NCI-H1092 treated with DMSO at 0.1 percent for 48 hours (cell line): ENCODE results near the gene FLNB.
A peak's percentile ranks its signal among the peaks of the same experiment; 100 is the strongest.

Experiments used
- DNase-seq: peaks from one replicate; lab custom pipeline; 2025; lab: John Stamatoyannopoulos, UW

The FLNB gene

DNA sequence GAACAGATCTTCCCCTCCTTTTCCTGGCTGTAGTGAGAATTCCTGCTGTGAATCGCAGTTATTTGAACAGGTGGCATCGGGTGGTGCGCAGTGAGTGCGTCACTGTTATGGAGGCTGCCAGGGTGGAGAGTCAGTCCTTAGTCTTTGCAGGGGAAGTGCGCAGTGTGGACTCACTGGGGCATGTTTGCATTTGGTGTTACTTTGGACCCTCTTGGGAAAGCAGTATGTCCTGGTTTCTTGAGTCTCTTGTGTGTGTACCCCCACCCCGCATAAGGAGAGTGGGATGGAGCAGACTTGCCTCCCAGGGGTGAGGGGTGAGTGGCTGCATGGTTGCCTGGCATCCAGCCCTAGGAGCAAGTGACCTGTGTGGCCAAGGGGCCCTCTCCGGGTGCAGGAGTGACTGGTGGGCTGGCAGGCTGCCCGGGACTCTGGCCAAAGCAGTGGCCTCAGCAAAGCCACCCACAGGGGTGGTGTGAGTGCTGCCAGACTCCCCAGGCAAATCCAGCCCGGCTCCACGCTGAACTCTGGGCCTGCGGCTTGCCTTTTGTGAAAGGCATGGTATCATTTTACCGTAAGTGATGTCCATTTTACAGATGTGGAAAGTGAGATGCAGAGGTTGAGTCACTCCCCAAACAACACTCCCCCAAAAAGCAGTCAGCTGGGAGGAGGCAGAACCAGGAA, 156.1 kb downstream of the FLNB start:
- DNase-seq: peak; percentile 94

DNA sequence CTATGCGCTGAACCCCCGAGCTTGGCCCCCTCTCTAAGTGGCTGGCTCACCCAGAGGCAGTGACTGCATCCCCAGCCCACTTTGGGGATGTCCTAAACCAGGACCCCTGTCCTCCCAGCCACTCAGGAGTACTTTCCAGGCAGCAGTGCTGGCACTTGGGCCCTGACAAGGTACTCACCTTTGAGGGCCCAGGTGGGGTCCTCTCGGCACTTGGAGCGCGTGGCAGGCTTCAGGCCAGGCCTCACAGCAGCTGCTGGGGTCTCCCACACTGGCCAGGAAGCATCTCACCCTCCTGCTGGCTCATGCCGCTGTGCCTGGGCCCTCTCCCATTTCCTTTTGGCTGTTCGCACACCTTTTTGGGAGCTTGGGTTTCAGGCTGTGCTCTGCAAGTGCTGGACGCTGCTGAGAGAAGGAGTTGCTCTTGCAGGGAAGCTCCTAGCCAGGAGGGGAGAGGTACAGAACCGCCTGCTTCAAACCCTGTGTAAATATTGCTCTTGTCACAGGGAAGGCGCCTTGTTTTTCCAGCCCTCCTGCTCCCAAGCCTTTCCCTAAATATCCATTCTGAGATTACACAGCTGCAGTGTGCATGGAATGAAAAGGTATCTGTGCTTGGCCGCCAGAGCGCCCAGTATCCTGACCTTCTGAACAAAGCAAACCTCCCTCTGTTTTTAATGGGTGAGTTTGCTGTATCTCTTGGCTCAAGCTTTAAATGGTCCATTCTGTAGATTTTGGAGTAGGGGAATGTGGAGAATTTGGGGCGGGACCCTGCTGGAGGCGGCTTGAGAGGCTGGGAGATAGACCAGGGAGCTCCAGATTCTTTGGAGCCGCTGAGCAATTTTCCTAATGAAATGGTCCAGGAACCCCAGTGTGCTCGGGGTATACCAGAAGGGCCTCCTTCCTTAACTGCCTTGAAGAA, 156.9 kb downstream of the FLNB start:
- DNase-seq: peak; percentile 80

DNA sequence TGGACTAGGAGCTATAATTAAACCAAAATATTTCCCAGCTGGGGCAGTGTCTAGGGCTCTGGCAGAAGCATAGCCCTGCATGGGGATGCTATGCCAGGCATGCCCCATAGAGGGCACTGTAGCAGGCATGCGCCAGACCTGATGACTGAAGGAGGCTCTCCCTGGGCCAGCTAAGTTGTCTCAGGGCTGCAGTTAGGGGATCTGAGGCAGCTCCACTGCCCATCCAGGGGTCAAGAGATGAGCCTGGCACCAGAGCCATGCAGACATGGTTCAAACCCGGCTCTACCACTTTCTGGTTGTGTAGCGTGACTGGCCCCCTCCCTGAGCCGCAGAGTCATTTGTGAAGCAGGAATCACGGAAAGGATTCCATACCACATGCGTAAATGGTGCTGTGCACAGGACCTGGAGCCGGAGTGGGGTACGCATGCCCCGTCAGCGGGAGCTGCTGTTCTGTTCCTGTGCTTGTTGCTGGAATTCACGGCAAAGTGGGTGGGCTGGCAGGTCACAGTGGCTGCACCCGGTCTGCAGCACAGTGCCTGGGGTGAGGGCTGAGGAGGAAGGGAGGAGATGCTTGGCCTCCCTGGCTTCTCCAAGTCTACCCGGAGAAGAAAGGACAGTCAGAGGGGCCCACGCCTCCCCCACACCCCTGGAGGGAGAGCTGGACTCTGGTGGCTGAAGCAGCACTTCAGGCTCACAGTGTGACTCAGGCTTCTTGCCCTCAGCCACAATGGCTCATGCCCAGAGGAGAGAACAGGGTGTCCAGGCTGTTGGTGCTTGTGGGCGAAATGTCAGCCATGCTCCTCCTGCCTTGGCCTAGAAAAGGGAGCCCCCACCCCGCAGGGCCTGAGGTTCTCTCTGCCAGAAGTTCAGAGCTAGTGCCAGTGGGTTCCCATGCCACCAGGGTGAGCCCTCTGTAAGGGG, 159.5 kb downstream of the FLNB start:
- DNase-seq: no peak

DNA sequence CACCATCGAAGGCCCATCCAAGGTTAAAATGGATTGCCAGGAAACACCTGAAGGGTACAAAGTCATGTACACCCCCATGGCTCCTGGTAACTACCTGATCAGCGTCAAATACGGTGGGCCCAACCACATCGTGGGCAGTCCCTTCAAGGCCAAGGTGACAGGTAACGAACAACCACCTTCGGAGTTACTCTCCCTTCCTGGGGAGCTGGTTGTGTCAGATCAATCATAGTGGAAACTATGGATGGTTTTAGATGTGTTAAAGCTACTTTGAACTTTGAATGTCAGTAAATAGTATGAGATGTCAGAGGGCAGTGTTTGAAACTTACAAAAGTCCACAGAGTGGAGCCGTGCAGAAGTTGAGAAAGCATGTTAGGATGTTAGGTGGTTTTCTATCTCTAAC, 160.3 kb downstream of the FLNB start:
- DNase-seq: no peak

DNA sequence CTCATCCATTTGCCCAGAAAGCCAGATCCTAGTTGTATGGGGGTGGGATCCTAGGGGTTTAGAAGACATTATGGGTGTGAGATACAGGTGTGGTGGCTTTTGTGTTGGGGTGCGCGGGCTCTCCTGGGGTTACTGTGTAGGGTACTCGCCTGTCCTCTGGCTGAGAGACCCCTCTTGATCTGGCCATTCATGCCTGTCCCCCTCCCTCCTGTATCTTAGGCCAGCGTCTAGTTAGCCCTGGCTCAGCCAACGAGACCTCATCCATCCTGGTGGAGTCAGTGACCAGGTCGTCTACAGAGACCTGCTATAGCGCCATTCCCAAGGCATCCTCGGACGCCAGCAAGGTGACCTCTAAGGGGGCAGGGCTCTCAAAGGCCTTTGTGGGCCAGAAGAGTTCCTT, 161.1 kb downstream of the FLNB start:
- DNase-seq: no peak

DNA sequence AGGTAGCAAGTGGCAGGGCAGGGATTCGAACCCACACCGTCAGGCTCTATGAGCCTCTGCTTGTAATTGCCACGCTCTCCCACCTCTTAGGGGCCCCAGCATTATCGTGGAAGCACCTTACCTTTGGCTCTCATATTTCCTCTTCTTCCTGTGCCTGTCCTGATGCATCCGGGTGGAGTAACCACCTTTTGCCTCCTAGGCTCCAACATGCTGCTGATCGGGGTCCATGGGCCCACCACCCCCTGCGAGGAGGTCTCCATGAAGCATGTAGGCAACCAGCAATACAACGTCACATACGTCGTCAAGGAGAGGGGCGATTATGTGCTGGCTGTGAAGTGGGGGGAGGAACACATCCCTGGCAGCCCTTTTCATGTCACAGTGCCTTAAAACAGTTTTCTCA, 162.2 kb downstream of the FLNB start:
- DNase-seq: no peak

DNA sequence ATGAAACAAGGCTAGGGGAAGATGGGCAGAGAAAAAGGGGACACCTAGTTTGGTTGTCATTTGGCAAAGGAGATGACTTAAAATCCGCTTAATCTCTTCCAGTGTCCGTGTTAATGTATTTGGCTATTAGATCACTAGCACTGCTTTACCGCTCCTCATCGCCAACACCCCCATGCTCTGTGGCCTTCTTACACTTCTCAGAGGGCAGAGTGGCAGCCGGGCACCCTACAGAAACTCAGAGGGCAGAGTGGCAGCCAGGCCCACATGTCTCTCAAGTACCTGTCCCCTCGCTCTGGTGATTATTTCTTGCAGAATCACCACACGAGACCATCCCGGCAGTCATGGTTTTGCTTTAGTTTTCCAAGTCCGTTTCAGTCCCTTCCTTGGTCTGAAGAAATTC, 162.9 kb downstream of the FLNB start:
- DNase-seq: no peak

DNA sequence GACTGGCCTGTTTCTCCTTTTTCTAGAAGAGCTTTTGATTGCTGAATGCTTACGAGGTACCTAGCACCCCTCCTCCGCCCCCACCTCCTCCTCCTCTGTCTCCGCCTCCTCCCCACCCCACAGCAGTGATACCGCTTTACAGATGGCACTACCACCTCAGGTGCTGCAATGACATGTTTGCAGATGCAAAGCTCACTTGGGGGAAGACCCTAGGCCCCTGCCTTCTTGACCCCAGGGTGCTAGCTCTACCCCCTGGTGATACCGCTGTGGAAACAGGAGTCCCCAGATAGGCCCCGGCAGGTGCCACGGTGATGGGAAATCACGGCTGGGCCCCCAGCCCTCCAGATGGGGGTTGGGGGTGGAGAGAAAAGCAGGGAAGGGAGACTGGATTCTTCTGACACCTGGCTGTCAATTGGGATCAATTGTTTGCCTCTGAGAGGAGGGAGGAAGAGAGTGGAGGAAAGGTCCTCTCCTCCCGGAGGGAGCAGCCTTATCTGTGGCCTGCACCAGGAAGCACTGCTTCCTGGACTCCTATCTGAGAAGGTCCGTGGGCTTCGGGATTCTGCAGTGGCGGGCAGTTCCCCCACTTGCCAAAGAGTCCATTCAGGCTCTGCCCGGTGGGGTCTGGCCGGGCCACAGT, 164.9 kb downstream of the FLNB start:
- no peak for DNase-seq

DNA sequence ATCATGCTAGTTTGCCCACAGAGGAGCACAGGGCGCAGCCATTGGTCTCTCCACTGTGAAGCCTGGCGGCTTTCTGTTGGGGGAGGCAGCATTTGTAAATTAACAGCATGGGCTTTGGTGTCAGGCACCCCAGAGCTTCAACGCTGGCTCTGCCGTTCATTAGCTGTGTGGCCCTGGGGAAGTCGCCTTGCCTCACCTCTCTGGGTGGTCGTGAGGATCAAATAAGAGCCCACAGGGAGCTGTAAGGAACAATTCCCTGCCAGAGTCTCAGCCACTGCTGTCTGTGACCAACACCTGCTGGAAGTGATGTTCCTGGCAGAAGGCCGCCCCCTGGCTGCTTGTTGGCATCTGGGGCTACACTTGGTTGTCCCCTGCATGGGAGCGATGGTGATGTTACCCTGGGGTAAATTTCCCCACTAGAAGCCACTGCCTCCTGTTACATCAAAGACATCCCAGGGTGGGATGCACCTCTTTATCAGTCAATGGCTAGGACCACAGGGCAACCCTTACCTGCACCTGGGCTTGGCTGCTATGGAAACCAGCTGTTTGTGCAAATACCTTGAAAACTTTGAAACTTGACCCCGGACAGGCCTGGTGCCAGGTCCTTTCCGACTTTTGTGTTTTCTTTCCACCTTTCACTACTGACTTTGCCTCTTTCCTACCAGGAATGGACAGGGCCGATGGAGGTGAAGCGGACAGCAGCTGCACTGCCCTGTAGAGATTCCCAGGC, 165.6 kb downstream of the FLNB start:
- DNase-seq: peak; percentile 64

DNA sequence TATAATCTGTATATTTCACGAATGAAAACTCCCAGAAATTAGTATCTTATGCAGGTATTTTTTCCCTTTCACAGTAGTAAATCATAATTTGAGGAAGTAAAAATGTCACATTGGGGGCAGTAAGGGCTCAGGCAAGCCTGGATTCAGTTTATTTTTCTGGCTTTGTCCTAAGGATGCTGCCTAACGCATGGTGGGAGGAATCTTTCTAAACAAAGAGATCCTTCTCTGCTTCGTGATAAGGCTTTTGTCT, 166.9 kb downstream of the FLNB start:
- peak; percentile 63 for DNase-seq

DNA sequence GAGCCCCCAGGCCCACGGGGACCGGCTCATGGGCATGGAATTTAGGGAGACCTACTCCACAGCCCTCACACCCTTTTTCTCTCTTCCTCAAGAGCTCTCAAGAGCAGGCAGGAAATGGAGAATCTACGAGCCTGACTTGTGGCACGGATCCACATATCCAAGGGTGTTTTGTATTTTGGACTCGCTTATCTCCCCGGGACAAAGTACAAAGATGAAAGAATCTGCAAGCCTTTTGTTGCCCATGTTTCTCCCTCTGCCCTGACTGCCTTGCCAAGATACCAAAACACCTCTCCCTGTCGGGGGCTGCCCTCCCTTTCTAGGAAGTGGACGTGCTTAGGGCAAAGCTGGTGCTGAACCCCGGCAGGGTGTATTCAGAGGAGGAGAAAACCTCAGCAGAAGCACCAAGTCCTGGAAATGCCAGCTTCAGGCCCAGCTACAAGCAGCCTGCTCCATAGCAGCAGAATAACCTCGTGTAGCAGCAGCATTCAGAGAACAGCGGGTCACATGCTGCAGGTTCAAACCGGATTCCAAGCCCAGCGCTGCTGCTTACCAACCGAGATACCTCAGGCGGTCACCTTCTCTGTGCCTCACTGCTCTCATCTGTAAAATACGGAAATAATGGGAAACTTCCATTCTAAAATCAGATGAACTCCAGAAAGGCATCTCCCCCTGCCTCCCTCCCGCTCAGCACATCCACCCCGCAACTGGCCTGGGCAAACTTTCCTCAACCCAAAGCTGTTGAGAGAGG, 167.4 kb downstream of the FLNB start:
- DNase-seq: peak; percentile 47

DNA sequence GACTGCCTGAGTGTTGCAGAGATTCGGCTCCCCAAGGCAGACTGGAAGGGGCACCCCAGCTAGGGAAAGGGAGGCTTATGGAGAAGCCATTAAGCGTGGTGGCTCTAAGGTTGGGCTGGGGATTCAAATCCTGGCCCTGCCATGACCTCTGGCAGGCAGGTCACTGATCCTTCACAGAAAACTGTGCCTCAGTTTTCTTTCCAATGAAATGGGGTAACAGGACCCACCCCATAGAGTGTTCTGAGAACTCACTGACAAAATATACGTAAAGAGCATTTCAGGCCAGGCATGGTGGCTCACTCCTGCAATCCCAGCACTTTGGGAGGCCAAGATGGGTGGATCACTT, 167.9 kb downstream of the FLNB start:
- DNase-seq: no peak

DNA sequence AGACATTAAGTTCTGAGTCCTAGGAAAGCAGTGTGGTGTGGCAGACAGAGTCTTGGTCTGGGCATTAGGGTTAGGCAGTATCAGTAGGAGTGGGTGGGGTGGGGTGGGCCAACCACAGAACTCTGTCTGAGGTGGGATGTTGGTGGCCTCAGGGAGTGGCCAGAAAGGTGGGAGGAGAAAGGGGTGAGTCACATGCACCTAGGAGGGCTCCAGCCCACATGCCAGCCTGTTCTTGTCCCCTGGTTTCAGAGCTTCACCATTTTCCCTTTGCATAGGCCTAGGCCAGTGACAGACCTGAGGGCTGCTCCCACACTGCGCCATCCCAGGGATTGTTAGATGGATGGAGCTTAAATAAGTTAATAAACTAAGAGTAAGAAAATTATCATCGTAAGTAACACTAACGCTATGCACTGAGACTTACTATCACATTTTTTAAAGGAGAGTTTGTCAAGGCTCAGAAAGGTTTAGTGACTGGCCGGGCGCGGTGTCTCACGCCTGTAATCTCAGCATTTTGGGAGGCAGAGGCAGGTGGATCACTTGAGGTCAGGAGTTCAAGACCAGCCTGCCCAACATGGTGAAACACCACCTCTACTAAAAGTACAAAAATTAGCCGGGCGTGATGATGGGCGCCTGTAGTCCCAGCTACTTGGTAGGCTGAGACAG, 168.7 kb downstream of the FLNB start:
- DNase-seq: no peak

DNA sequence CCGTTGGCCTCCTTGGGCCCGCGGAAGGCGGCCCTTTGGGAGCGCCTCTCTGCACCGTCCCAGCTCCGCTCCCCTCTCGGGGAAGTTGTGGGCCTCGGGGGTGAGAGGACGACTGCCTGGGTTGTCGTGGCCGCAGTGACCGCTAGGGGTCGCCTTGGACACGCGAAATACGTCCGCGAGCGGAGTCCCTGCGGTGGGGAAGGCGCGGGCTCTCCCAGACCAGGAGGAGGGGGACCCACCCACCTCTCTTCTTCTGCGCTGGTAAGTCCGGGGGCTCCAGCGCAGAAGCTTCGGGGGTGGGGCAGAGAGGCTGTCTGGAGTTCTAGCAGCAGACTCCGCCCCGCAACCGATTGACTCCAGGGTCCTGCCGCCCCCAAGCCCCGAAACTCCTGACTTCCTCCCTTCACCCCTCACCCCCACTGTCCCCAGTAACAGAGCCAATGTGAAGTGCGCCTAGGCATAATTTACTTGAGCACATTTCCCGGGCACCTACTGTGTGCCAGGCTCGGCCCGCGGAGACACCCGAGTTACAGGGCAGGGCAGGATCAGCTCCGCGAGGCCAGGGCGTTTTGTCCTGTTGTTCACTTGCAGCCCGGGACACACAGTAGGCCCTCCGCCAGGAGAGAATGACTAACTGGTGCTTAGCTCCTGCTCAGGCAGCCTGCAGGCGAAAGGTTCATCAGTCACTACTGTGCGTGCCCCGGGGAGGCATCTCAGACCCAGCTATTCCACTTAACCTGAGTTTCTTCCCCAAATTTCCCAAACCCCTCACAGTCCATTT, 169.7 kb downstream of the FLNB start:
- DNase-seq: peak; percentile 58

DNA sequence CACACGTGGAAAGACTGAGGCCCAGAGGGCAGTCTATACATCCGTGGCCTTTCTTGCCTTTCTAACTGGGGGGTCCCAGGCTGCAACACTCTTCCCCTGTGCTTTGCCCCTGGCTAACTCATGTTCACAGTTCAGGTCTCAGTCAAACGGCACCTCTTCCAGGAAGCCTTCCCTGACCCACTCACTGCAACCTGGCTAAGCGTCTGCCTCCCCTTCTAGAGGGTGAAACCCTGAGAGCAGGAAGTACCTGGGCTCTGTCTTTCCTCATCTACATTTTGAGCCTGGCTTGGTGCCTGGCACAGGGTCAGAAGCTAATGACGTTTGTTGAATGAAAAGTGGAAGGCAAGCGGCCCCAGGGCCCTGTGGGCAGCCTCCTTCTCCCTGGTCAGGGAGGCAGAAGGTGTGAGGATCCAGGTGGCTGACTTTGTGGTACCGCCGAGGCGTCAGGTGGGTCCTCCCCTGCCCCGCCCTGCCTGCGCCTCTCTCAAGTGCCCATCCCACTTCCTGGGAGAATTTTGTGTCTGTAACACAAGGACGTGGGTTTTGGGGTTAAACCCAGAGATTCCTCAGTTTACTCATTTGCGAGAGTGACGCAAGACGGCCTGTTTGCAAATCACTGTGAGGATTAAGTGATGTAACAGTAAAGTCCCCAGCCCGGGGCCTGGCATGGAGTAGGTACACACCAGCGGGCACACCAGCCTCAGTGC, 170.5 kb downstream of the FLNB start:
- DNase-seq: no peak

DNA sequence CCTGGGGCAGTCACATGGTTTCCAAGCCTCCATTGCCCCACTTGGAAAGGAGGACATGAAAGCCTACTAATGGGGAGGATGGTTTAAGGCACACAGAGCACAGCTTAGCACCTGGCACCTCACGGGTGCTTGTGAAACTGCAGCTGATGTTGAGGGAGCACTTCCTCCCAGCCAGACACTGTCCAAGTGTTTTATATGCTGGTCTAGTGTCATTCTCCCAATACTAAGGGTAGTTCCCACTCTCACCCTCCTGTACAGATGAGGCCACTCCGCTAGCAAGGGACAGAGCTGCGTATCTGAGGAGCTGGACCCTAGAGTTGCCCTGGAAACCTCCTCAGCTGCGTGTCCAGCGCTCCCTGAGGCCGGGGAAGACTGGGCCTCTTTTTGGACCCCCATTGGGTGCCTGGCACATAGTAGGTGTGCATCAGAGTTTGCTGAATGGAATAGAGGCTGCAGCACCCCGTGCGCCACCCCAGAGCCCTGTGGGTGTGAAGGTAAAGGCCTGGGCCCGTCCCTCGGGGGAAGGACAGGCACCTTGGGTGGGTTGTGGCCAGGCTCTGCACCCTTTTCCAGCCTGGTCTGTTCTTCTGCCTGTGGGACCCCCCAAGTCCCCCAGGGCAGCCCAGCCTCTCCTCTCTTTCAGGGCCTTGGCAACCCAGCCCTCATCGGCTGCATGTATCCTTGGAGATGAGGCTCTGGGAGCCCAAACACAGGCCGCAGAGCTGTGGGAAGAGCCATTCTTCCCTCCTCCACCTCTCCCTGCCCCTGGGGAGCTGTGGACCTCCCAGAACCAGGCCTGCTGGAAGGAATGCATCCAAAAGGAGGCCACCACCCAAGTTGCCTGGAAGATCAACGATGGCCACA, 171.2 kb downstream of the FLNB start:
- no peak for DNase-seq

DNA sequence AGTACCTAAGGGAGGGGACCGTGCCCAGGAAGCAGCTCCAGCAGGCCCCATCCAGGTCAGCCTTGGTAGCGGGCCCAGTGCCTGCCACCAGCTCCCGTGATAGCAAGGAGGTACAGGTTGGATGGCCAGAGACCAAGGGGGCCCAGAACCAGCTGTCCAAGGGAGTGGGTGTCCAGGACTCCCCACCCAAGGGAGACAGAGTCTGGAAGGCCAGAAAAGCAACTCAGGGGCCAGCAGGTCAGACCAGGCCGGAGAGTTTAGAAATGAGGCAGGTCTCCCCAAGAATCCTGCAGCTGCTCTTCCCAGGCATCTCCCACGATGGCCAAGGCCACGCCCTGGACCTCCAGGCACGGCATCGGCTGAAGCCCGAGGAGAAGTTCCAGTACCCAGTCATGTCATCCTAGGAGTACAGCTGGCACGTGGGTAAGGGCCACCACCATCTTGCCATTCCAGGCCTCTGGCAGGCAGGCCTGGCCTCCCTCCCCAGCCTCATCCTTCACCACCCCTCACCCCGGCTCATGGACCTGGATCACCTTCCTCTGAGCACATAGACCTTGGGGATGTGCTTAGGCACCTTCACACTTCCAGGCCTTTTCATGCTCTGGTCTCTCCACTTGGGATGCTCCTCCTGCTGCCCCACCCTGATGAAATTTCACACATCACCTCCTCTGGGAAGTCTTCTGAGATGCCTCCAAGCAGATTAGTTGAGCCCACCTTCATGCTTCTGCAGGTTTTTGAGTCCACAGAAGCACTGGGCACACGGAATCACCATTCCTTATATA, 172.1 kb downstream of the FLNB start:
- DNase-seq: no peak
